Umbilical cord (tissue), 2 donors: Measurements from ENCODE around the gene LY9. TPM values are rescaled to one million over a fixed set of nuclear protein-coding genes. Genes with fewer than 3 reads are reported as not detected.

Experiments
- DNase-seq: peaks from one replicate; pipeline ENCODE4 v3.0.0-alpha.2; 2015; ENCODE audit warnings: low spot score
- total RNA-seq: library from RNA; depleted of rRNA; stranded (reverse); fragments of >200 nt; gene quantifications from one replicate; pipeline ENCODE4 v1.2.3, GENCODE V29; 2014; ENCODE audit warnings: low replicate concordance; ENCODE audit not compliant: insufficient read depth

Gene LY9
- 11.6 TPM for total RNA-seq

GRCh38 chr1:160795951-160796383 lies at the start of gene LY9:
Gene LY9, plus strand, starts transcription at chr1:160796174. Its CDS starts 14 bp downstream, at chr1:160796188.
- no peak for DNase-seq

- DNase-seq = no peak
These were observed 49.0 kb upstream of the LY9 start for GRCh38 chr1:160746836-160747500.

- no peak for DNase-seq
These were observed 48.3 kb upstream of the LY9 start for GRCh38 chr1:160747717-160748116.

- peak; percentile 24 for DNase-seq
These were observed 47.6 kb upstream of the LY9 start for GRCh38 chr1:160748181-160748877.

- DNase-seq = no peak
These were observed 47.1 kb upstream of the LY9 start for GRCh38 chr1:160748878-160749269.

- DNase-seq = no peak
These were observed 45.4 kb upstream of the LY9 start for GRCh38 chr1:160750608-160751007.

- no peak for DNase-seq
These were observed 43.6 kb upstream of the LY9 start for GRCh38 chr1:160752406-160752805.

GRCh38 chr1:160752924-160753323 lies 43.0 kb upstream of the LY9 start:
- peak; percentile 51 for DNase-seq

GRCh38 chr1:160753594-160753993 lies 42.4 kb upstream of the LY9 start:
- no peak for DNase-seq

GRCh38 chr1:160755461-160755860 lies 40.5 kb upstream of the LY9 start:
- DNase-seq = no peak

GRCh38 chr1:160755911-160756848 lies 39.8 kb upstream of the LY9 start:
- no peak for DNase-seq

- no peak for DNase-seq
These were observed 39.1 kb upstream of the LY9 start for GRCh38 chr1:160756849-160757201.

GRCh38 chr1:160758521-160758920 lies 37.5 kb upstream of the LY9 start:
- DNase-seq = no peak

- DNase-seq = no peak
These were observed 36.2 kb upstream of the LY9 start for GRCh38 chr1:160759740-160760139.

GRCh38 chr1:160761046-160761445 lies 34.9 kb upstream of the LY9 start:
- no peak for DNase-seq

- no peak for DNase-seq
These were observed 34.1 kb upstream of the LY9 start for GRCh38 chr1:160761886-160762285.

- no peak for DNase-seq
These were observed 32.0 kb upstream of the LY9 start for GRCh38 chr1:160763993-160764392.

- DNase-seq = peak; percentile 23
These were observed 28.3 kb upstream of the LY9 start for GRCh38 chr1:160767395-160768294.

GRCh38 chr1:160768295-160768657 lies 27.7 kb upstream of the LY9 start:
- peak; percentile 23 for DNase-seq

- DNase-seq = no peak
These were observed 23.6 kb upstream of the LY9 start for GRCh38 chr1:160772331-160772730.

- no peak for DNase-seq
These were observed 22.9 kb upstream of the LY9 start for GRCh38 chr1:160773093-160773492.
